Common myeloid progenitor, CD34-positive (primary cell): ENCODE data around the gene PCDHGA6.

Source experiments
- CTCF ChIA-PET: fragments of 350-600 bp; sonication (Branson Sonifier 250); formaldehyde crosslinking; loops from one replicate; lab custom pipeline; 2021; ENCODE audit warnings: antibody characterized with exemption; lab: Charles Lee
- POLR2A ChIA-PET: fragments of 350-600 bp; sonication (Branson Sonifier 250); formaldehyde crosslinking; loops from one replicate; lab custom pipeline; 2021; ENCODE audit warnings: antibody characterized with exemption; lab: Charles Lee
- DNase-seq, 3 donors: peaks; one replicate each; pipeline versions ENCODE4 v3.0.0 to v3.0.0-alpha.2; 2013
- H3K27ac ChIP-seq, 2 experiments: 1 replicate in 1 of 2; 2 replicates in 1 of 2; pipeline ENCODE4 v1.7.0; 2013; ENCODE audit warnings: inconsistent platforms in 2 of 2, low read length in 2 of 2, mild to moderate bottlenecking in 2 of 2, low read depth in 1 of 2, moderate library complexity in 1 of 2; ENCODE audit not compliant: severe bottlenecking in 2 of 2, insufficient read depth in 1 of 2, poor library complexity in 1 of 2
- H3K27me3 ChIP-seq, 5 experiments: replicated peaks in 2 of 5; 1 replicate in 3 of 5; 2 replicates in 2 of 5; pipeline versions ENCODE4 v1.6.1 to v1.7.0; 2013; ENCODE audit warnings: low read length in 4 of 5, mild to moderate bottlenecking in 2 of 5, moderate library complexity in 2 of 5, inconsistent platforms in 1 of 5; ENCODE audit not compliant: insufficient read depth in 5 of 5, control insufficient read depth in 4 of 5
- H3K36me3 ChIP-seq, 4 experiments: 1 replicate in 2 of 4; 2 replicates in 2 of 4; pipeline versions ENCODE4 v1.6.1 to v1.7.0; 2013; ENCODE audit warnings: low read length in 3 of 4, control low read depth in 1 of 4, mild to moderate bottlenecking in 1 of 4; ENCODE audit not compliant: control insufficient read depth in 4 of 4, insufficient read depth in 4 of 4
- H3K4me1 ChIP-seq, 4 experiments: 1 replicate in 3 of 4; 2 replicates in 1 of 4; pipeline versions ENCODE4 v1.6.1 to v1.7.1; 2013; ENCODE audit warnings: low read length in 3 of 4, mild to moderate bottlenecking in 3 of 4, control low read depth in 1 of 4, inconsistent platforms in 1 of 4, moderate library complexity in 1 of 4; ENCODE audit not compliant: control insufficient read depth in 4 of 4, insufficient read depth in 4 of 4; ENCODE audit errors: control extremely low read depth in 1 of 4
- H3K4me3 ChIP-seq, 7 experiments: 1 replicate in 4 of 7; 2 replicates in 3 of 7; pipeline versions ENCODE4 v1.5.1 to v1.7.0; 2013; ENCODE audit warnings: mild to moderate bottlenecking in 7 of 7, low read length in 6 of 7, moderate library complexity in 6 of 7, inconsistent platforms in 2 of 7, low read depth in 2 of 7, control low read depth in 1 of 7; ENCODE audit not compliant: insufficient read depth in 4 of 7, control insufficient read depth in 1 of 7; ENCODE audit errors: extremely low read depth in 1 of 7
- H3K9me3 ChIP-seq, 5 experiments: 1 replicate in 4 of 5; 2 replicates in 1 of 5; pipeline versions ENCODE4 v1.6.1 to v1.7.1; 2013; ENCODE audit warnings: low read length in 4 of 5, mild to moderate bottlenecking in 2 of 5, inconsistent platforms in 1 of 5, low read depth in 1 of 5, moderate library complexity in 1 of 5; ENCODE audit not compliant: control insufficient read depth in 4 of 5, insufficient read depth in 2 of 5; ENCODE audit errors: control extremely low read depth in 1 of 5
- WGBS: methylation state at CpG from one replicate; pipeline ENCODE4 v1.1.5; 2013; ENCODE audit not compliant: insufficient coverage; 5-methylcytosine and 5-hydroxymethylcytosine counted together

The PCDHGA6 gene

GRCh38 chr5:141419074-141419880, 45.6 kb downstream of the PCDHGA6 start:
- Histone ChIP-seq H3K4me1 (peaks cover 0 to 23% (median 9%) of the 10 kb centered on the region in 4 experiments), H3K27ac (no peak overlapping the region), H3K27me3 (peaks cover 33 to 91% (median 34%) of the 10 kb centered on the region in 5 experiments), H3K36me3 (peaks cover 0 to 2% (median 0%) of the 10 kb centered on the region in 4 experiments), H3K9me3 (peaks cover 0 to 59% (median 42%) of the 10 kb centered on the region in 5 experiments), H3K4me3 (no peak overlapping the region)
- ChIA-PET POLR2A (no interaction called here), CTCF (interaction anchor here (1.0 to 6.6 kb wide), 10 partner anchors 11 to 147 kb away, joined by 3 to 65 read pairs (median 10); partner anchors contain the start of gene PCDHGA12)
- peak in 1 of 3 donors; percentile 6 for DNase-seq
- WGBS = 34% methylated on average over 60 of the region's 74 CpGs

- peaks cover 0 to 2% (median 0%) of the 10 kb centered on the region in 4 experiments for H3K36me3 ChIP-seq
- peak; percentile 75 to 81 (median 80) for DNase-seq
- H3K4me3 ChIP-seq = peak within 1 kb of the TSS; percentile 36 to 81 (median 63)
- 3% methylated on average over 33 of the region's 42 CpGs for WGBS
- H3K4me1 ChIP-seq = peaks cover 0 to 18% (median 9%) of the 10 kb centered on the region in 4 experiments
- H3K27me3 ChIP-seq = peaks cover 30 to 89% (median 37%) of the 10 kb centered on the region in 5 experiments
- peaks cover 0 to 61% (median 39%) of the 10 kb centered on the region in 5 experiments for H3K9me3 ChIP-seq
- H3K27ac ChIP-seq = no peak within 1 kb of the TSS
- ChIA-PET CTCF (interaction anchor here (0.6 to 6.6 kb wide), 26 partner anchors 8 to 146 kb away, joined by 3 to 65 read pairs (median 4); partner anchors contain the start of genes PCDHGA10, PCDHGA12, PCDHGA8 and PCDHGB3), POLR2A (no interaction called here)
Measured at GRCh38 chr5:141420855-141421488, 47.3 kb downstream of the PCDHGA6 start, which contains the start of gene PCDHGA11. TSS of gene PCDHGA11 (plus strand) at chr5:141421051. CDS start at chr5:141421228, 177 bp downstream.

- no peak for DNase-seq
- 8% methylated on average over 11 of the region's 13 CpGs for WGBS
- H3K4me3 ChIP-seq = peak overlapping the region in 6 of 7 experiments; percentile 44 to 81 (median 68)
- ChIA-PET POLR2A (no interaction called here), CTCF (interaction anchor here (0.6 to 6.6 kb wide), 24 partner anchors 8 to 146 kb away, joined by 3 to 65 read pairs (median 4); partner anchors contain the start of genes PCDHGA10, PCDHGA12, PCDHGA8 and PCDHGB3)
- H3K36me3 ChIP-seq = peaks cover 0 to 2% (median 0%) of the 10 kb centered on the region in 4 experiments
- no peak overlapping the region for H3K27ac ChIP-seq
- H3K9me3 ChIP-seq = peaks cover 0 to 66% (median 43%) of the 10 kb centered on the region in 5 experiments
- H3K4me1 ChIP-seq = peaks cover 0 to 18% (median 9%) of the 10 kb centered on the region in 4 experiments
- H3K27me3 ChIP-seq = peaks cover 28 to 88% (median 37%) of the 10 kb centered on the region in 5 experiments
Measured at GRCh38 chr5:141421489-141421855, 47.8 kb downstream of the PCDHGA6 start.

- peaks cover 2 to 79% (median 56%) of the 10 kb centered on the region in 5 experiments for H3K9me3 ChIP-seq
- CTCF ChIA-PET = interaction anchor here (2.4 kb wide), 1 partner anchor 31 kb away, joined by 9 read pairs; the partner anchor contains the start of gene PCDHGA8
- H3K36me3 ChIP-seq = peaks cover 0 to 2% (median 0%) of the 10 kb centered on the region in 4 experiments
- WGBS = 20% methylated on average over 38 of the region's 42 CpGs
- H3K4me1 ChIP-seq = peaks cover 0 to 15% (median 9%) of the 10 kb centered on the region in 4 experiments
- peaks cover 28 to 94% (median 43%) of the 10 kb centered on the region in 5 experiments for H3K27me3 ChIP-seq
- DNase-seq = peak in 1 of 3 donors; percentile 40
- no peak overlapping the region for H3K4me3 ChIP-seq
- H3K27ac ChIP-seq = no peak overlapping the region
- POLR2A ChIA-PET = no interaction called here
Measured at GRCh38 chr5:141422742-141423291, 49.1 kb downstream of the PCDHGA6 start.

GRCh38 chr5:141427783-141428426, 54.2 kb downstream of the PCDHGA6 start:
- POLR2A ChIA-PET = no interaction called here
- no peak for DNase-seq
- H3K27ac ChIP-seq = no peak overlapping the region
- H3K4me1 ChIP-seq = peaks cover 2 to 10% (median 5%) of the 10 kb centered on the region in 4 experiments
- peaks cover 6 to 67% (median 47%) of the 10 kb centered on the region in 5 experiments for H3K9me3 ChIP-seq
- peaks cover 0 to 4% (median 0%) of the 10 kb centered on the region in 4 experiments for H3K36me3 ChIP-seq
- WGBS = 60% methylated on average over 53 of the region's 53 CpGs
- H3K4me3 ChIP-seq = no peak overlapping the region
- H3K27me3 ChIP-seq = peaks cover 8 to 77% (median 30%) of the 10 kb centered on the region in 5 experiments
- CTCF ChIA-PET = interaction anchor here (0.8 to 5.8 kb wide), 5 partner anchors 8 to 100 kb away, joined by 3 to 62 read pairs (median 29); partner anchors contain the start of genes PCDHGA11 and PCDHGB7
